GM19239 (cell line): Measurements from ENCODE around the gene MED8.
A peak's percentile ranks its signal among the peaks of the same experiment; 100 is the strongest.

ENCODE experiments used
- DNase-seq: peaks from one replicate; pipeline ENCODE4 v3.0.0; 2011; ENCODE audit warnings: low spot score; ENCODE audit not compliant: insufficient read length
- FAIRE-seq: peaks from 2 replicates; lab custom pipeline; 2011; peaks lifted over from hg19 to GRCh38; lab: Jason Lieb, UNC

Gene MED8

DNA sequence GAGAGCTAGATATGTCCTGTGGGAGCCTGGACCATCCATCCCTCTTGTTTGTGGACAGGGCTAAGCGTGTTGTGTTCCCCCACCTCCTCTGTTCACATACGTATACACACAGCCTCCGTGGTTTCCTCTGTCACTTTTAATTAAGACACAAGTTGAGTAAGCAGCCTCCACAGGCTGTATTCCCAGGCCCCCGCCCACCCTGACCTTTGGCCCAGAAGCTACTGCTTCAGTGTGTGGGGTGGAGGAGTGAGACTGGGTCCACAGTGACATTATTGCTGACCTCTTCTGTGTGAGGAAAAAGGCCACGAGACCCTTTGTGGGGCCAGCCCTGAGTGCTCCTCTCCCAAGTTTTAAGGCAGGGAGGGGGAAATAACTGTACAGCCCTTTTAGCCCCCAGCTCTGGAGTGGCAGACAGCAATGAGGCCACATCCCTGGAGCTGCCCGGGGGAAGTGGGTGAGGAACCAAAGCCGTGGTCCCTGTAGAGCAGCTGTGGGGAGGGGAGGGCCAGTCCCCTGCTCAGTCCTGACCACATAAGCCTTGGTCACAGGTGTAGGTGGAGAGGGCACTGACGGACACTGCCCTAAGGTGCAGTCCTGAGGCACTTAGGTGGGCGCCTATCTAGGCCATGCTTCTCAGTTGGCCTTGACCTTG lies 26.2 kb downstream of the MED8 start:
- DNase-seq (no peak), FAIRE-seq (no peak)

DNA sequence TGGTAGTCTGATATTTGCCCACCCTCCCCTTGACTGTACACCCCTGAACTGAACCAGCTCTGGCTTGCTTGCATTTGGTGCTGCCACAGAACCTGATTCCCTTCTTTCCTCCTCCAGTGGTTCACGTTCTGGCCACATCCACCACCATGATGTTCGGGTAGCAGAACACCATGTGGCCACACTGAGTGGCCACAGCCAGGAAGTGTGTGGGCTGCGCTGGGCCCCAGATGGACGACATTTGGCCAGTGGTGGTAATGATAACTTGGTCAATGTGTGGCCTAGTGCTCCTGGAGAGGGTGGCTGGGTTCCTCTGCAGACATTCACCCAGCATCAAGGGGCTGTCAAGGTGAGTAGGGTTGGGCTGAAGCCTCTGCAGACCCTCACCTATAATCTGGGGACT lies 29.0 kb downstream of the MED8 start:
- FAIRE-seq (no peak), DNase-seq (no peak)

DNA sequence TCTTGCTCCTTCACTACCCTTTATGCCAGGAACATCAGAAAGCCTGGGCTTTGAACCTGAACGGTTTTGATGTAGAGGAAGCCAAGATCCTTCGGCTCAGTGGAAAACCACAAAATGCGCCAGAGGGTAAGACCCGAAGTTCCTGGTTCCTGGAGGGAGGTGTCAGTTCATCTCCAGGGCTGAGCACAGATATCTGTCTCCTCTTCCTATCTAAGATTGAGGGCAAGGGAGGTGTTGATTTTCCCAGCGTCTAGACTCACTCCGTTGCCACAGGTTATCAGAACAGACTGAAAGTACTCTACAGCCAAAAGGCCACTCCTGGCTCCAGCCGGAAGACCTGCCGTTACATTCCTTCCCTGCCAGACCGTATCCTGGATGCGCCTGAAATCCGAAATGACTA lies 29.9 kb downstream of the MED8 start:
- FAIRE-seq (no peak), DNase-seq (no peak)

DNA sequence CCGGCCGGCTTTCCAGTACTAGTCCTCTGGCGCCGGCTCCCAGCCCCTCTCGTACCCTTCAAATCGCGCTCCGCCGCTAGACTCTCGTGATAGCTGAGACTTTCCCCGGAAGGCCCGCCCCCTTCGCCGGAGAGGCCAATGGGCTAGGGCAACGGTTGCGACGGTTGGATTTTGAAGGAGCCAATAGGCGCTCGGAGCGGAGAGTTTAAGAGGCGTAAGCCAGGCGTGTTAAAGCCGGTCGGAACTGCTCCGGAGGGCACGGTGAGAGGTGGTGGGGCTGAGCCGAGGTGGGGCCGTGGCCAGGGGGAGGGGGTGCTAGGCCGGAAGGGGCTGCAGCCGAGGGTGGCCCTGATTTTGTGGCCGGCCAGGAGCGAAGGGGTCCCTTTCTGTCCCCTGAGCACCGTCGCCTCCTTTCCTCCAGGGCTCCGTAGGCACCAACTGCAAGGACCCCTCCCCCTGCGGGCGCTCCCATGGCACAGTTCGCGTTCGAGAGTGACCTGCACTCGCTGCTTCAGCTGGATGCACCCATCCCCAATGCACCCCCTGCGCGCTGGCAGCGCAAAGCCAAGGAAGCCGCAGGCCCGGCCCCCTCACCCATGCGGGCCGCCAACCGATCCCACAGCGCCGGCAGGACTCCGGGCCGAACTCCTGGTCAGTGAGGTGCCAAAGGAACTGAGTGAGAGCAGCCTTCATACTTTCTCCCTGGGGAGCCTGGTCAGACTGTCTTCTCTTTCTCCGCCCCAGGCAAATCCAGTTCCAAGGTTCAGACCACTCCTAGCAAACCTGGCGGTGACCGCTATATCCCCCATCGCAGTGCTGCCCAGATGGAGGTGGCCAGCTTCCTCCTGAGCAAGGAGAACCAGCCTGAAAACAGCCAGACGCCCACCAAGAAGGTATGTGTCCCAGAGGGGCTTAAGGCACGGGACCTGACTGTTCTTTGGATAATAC lies 30.6 kb downstream of the MED8 start, which contains the start of gene CDC20:
Gene CDC20, plus strand, starts transcription at position 236 of the 948 bp plus-strand sequence. Its CDS starts 235 bp downstream, at position 471.
- DNase-seq (peak; percentile 92), FAIRE-seq (peak; percentile 97)

DNA sequence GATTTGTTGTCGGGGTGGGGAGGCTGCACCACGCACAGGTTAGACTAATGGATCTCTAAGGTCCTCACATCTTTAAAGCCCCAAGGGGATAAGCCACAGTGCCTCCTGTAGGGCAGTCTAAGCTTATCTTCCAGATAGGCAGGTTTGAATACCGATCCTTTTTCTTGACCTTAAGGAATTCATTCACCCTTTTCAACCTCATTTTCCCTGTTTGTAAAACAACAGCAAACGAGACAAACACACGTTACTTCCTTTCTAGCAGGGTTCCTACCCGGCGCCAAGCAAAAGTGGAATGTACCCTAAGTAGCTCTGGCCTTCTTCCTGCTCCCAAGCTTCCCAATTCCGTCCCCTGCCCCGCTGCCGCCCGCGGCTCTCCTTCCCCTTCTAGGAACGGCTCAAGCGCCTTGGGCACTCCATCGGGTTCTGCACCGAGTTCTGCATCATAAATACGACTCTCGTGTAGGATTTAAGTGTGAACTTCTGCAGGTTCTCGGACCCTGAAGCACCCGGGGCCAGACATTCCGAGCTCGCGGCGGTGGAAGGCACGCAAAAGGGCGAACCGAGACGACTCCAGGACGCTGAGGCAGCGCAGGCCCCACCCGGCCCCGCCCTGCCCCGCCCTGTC lies 31.4 kb downstream of the MED8 start:
- no peak for FAIRE-seq
- no peak for DNase-seq

DNA sequence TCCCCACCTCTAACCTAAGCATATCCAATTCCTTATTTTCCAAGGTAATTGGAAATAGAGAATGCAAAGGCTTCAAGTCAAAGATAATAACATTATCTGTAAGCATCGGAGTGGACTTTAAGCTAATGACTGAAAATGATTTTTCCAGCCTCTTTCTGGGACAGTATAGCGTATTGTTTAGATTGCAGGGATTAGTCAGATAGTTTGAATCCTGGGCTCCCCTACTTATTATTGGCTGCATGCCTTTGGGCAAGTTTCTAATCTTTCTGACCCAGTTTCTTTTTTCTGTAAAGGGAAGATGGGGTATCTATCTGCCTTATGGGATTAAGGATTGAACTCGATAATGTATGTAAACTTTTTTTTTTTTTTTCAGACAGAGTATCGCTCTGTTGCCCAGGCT lies 32.3 kb downstream of the MED8 start:
- no peak for DNase-seq
- FAIRE-seq: no peak

DNA sequence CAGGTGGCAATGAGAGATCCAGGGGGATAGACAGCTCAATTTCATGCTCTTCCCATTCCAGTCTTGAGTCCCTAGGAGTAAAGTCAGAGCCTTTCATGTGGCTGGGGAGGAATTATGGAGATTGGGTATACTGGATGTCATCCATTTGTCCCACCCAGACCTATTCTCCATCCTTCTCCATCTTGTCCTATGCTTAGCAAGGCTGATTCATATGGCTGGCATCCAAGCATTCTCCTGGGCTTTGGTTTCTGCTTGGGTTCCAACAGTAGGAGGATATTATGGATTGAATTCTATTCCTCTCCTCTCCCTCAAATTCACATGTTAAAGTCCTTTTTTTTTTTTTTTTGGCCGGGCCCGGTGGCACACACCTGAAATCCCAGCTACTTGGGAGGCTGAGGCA lies 34.7 kb downstream of the MED8 start:
- DNase-seq (no peak), FAIRE-seq (no peak)

DNA sequence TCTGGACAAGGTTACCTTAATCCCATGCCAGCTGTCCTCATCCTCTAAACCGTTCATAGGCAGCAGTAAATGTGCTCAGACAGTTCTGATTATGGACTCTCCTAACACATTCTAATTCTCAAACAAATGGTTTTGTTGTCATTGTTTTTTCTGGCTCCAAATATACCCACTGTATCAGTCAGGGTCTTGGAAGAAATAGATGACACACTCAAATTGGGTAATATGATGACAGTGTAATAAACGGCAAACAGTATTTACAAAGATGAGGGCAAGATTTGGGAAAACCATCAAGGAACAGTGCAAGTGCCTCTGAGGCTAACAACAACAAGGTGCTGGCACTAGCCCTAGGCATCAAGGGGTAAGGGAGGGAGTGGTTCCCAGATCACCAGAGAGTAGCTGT lies 35.1 kb downstream of the MED8 start:
- FAIRE-seq: no peak
- no peak for DNase-seq

DNA sequence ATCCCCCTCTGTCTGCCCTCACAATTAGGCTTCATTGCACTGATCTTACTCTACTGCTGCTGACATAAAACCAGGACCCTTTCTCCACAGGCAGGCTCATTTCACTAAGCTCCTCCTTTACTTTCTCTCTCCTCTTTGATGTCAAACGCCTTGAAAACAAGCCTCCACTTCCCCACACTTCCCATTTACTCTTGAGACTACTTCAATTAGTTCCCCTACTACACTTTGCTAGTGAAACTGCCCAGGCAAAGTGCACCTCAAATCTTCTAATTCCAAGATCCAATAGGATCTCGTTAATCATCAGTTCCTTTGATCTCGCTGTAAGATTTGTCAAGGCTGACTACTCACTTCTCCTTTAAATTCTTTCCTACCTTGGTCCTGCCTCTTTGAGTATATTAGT lies 36.7 kb downstream of the MED8 start:
- DNase-seq: no peak
- no peak for FAIRE-seq

DNA sequence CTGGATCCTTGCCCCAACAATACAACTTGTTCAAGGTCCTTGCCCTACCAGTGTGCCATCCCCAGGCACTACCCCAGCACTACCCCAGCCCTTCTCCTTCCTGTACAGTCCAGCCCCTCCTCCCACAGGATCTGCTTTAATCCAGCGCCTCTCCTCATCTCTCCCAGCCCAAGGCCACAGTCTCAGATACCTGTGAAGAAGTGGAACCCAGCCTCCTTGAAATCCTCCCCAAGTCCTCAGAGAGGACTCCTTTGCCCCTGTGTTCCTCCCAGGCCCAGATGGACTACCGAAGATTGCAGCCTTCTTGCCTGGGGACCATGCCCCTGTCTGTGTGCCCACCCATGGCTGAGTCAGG lies 37.3 kb downstream of the MED8 start:
- DNase-seq (no peak), FAIRE-seq (no peak)

DNA sequence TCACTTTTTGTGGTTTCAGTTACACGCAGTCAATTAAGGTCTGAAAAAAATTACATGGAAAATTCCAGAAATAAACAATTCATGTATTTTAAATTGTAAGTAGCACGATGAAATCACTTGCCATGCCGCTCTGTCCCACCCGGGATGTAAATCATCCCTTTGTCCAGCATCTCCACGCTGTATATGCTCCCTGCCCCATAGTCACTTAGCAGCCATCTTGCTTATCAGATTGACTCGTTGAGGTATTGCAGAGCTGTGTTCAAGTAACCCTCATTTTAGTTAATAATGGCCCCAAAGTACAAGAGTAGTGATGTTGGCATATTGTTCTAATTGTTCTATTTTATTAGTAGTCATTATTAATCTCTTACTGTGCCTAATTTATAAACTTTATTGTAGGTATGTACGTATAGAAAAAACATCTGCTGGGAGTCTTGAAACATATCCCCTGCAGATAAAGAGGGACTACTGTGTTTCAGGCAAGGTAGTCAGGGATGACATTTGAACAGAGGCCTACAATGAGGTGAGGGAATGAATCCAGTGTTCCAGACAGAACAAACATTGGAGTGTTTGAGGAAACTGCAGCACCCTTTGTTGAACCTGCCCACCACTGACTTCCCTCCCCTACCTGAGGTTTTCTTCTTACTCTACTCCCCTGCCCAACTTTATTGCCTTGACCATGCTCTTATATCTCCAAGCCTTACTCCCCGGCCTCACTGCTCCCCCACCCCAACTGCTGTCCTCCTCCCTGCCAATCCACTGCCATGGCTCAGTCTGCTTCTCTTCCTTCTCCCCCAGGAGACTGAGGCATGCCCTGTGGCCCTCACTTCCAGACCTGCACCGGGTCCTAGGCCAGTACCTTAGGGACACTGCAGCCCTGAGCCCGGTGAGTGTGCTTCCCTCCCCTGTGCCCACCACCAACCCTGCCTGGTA lies 37.9 kb downstream of the MED8 start:
- no peak for FAIRE-seq
- no peak for DNase-seq

DNA sequence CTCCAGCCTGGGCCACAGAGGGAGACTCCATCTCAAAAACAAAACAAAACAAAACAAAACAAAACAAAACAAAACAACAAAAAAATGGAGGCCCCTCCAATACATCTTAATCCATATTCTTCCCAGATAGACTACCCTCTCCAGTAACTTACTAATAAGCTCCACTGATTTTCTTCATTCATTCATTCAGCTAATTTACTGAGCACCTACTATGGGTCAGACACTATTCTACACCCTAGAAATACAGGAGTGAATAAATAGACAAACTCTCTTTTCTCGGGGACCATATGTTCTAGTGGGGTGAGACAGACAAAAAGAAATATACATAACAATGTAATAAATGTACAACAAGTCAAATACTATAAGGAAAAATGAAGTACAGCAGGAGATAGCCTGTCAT lies 38.6 kb downstream of the MED8 start:
- FAIRE-seq (no peak), DNase-seq (no peak)

DNA sequence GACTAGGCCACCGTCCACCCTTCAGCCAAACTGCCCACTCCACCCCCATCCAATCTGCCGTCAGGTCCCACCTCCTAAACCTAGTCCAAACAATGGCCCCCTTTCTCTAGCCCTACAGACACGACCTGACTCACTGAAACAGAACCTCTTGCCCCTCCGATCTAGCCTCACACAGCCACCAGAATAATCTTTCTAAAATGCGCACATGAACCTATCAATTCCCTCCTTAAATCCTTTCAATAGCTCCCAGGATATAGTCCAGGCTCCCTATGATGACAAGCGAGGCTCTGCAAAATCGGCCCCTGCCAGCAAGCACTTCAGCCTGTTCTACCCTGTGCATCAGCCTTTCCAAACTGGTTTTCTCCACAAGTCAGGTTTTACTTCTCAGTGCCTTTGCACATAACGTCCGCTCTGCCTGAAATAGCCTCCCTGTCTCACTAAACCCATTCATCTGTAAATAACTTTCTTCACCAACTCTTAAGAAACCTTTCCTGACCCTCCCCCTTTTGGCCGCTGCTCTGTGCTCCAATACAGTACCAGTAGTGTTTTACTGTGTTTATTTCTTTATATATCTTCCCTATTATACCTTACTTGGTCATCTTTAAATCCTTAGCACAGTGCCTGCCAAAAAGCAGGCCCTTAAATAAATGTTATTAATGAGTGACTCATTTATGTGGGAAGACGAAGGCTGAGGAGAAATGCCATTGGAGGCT lies 39.9 kb downstream of the MED8 start:
- FAIRE-seq (no peak), DNase-seq (no peak)

DNA sequence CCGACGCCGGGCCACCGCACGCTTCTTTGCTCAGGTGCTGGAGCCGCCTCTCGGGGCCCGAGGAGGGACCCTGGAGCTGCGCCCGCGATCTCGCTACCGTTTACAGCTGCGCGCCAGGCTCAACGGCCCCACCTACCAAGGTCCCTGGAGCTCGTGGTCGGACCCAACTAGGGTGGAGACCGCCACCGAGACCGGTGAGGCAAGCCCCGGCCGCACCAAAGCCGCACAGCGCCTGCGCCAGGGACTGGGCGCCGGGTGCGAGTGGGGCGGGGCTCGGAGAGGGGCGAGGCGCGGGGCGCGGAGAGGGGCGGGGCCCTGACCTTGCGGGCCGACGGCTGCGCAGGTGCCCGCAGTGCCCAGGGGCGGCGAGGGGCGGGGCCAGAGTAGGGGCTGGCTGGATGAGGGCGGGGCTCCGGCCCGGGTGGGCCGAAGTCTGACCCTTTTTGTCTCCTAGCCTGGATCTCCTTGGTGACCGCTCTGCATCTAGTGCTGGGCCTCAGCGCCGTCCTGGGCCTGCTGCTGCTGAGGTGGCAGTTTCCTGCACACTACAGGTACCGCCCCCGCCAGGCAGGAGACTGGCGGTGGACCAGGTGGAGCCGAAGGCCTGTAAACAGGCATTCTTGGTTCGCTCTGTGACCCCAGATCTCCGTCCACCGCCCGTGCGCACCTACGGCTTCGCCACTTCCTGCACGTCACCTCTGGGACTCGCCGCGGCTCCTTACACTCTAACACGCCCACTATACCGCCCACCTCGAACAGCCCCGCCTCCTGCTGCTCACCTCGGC lies 40.6 kb downstream of the MED8 start:
- no peak for FAIRE-seq
- DNase-seq: no peak

DNA sequence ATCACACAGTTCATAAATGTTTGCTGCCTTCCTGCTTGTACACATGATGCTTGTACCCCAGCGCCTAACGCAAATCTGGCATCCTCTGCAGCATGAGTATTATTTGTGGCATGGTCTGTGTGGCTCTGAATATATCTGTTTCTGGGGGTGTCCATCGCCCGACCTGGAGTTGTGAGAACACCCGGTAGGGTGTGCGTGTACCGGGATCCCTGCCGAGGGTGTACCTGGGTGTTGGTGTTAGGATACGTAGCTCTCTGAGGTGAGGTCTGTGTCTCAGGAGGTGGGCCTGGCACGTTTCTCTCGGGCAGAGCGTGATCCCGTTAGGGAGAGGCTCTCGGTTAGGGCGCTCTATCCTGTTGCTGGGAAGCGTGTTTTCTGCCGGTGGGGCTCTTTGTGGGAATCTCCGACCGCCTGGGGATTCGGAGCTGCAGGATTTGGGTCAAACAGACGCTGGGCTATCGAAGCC lies 41.2 kb downstream of the MED8 start:
- DNase-seq (no peak), FAIRE-seq (no peak)

DNA sequence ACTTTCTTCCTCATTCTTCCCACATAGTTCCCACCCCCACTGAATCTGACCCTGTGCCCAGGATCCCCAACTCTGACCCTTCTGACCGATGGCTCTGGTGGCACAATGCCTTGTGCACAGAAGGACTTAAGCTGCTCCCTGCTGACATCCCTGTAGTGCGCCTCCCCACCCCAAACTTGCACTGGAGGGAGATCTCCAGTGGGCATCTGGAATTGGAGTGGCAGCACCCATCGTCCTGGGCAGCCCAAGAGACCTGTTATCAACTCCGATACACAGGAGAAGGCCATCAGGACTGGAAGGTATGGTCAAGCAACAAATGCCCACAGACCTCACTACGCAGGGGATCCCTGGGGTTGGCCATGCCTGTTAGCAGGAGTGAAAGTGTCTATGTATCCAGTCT lies 43.0 kb downstream of the MED8 start:
- no peak for DNase-seq
- no peak for FAIRE-seq

DNA sequence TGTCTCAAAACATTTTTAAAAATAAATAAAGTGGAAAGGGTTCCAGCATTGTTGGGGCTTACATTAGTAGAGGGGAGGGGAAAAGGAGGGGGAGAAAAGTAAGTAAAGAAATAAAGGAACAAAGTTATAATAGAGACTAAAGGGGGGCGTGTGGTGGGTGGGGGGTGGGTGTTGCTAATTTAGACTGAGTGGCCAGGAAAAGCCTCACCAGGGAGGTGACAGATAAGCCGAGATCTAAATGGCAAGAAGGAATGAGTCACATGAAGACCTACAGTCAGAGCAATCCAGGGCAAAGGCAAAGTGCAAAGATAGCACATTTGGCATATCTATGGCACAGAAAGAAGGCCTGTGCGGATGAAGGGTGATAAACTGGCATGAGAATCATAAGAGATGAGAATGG lies 44.5 kb downstream of the MED8 start:
- FAIRE-seq (no peak), DNase-seq (no peak)

DNA sequence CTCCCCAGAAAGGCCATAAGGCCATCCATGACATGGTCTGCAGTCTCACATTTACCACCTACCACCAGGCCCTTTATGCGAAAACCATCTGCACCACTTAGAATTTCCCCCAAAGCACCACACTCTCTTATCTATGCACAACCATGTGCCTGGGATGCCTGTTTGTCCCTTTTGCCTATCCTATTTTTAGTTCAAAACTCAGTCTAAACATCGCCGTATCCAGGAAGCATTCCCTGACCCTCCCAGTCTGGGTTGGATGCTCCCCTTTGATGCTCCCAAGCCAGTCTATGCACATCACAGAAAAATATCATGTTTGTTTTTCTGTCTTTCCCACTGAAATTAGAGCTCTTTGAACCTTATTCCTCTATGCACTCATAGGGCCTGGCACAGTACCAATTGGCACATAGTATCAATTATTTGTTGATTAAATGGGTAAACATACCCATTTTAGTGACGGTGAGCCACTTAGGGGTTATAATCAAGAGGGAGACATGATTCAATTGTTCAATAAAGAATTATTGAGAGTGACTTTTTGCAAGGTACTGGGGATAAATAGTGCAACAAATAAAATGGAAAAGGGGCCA lies 45.2 kb downstream of the MED8 start:
- DNase-seq: no peak
- FAIRE-seq: no peak
